ENCODE measurements around the gene PEX5L. TPM values are rescaled to one million over a fixed set of nuclear protein-coding genes. Genes with fewer than 3 reads are reported as not detected.

PEX5L gene
- total and polyA plus RNA-seq, 10 of the 15 experiments (the other 5 are each of a cell fraction or from before 2014, with no cell fraction given): 0.11 to 17.0 (median 0.50) TPM

DNA sequence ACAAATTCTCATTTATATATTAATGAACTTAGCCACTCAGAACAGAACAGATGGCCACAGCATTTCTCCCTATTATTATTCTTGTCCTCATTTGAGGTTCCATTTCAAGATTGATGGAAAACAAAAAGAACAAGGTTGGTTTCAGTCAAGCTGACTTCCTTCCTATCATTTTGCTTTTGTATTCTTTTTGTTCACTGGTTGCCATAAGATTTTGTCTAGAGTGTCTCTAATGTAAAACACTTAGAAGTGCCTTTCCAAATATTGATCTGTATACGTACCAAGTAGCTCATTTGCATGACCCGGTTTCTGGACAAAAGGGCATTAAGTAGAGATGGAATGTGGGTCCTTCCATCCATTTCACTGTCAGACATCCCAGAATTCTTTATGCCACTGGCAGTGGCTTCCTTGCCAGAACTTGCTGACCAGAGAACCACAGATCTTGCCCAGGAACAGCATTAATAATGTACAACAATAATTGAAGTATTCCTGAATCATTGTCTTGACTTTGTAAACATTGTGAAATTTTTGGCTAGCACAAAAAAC lies 63.8 kb downstream of the PEX5L start (continued):
- TF ChIP-seq, protein P1, sequence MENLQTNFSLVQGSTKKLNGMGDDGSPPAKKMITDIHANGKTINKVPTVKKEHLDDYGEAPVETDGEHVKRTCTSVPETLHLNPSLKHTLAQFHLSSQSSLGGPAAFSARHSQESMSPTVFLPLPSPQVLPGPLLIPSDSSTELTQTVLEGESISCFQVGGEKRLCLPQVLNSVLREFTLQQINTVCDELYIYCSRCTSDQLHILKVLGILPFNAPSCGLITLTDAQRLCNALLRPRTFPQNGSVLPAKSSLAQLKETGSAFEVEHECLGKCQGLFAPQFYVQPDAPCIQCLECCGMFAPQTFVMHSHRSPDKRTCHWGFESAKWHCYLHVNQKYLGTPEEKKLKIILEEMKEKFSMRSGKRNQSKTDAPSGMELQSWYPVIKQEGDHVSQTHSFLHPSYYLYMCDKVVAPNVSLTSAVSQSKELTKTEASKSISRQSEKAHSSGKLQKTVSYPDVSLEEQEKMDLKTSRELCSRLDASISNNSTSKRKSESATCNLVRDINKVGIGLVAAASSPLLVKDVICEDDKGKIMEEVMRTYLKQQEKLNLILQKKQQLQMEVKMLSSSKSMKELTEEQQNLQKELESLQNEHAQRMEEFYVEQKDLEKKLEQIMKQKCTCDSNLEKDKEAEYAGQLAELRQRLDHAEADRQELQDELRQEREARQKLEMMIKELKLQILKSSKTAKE (IDR thresholded peaks at IDR 0.05; ENCODE audit: low read depth, poor library complexity, severe bottlenecking): no peak
- TF ChIP-seq MTA3 (IDR thresholded peaks at IDR 0.05; ENCODE audit: borderline replicate concordance, low read length): no peak
- no peak for TF ChIP-seq BCL11A (IDR thresholded peaks at IDR 0.05; ENCODE audit: low read depth, low read length)
- TF ChIP-seq HCFC1 (IDR thresholded peaks at IDR 0.05; ENCODE audit: low read length): no peak
- TF ChIP-seq ASH2L (IDR thresholded peaks at IDR 0.05; ENCODE audit: borderline replicate concordance, low read depth): no peak
- no peak for TF ChIP-seq NBN (IDR thresholded peaks at IDR 0.05)
- TF ChIP-seq, protein P2, sequence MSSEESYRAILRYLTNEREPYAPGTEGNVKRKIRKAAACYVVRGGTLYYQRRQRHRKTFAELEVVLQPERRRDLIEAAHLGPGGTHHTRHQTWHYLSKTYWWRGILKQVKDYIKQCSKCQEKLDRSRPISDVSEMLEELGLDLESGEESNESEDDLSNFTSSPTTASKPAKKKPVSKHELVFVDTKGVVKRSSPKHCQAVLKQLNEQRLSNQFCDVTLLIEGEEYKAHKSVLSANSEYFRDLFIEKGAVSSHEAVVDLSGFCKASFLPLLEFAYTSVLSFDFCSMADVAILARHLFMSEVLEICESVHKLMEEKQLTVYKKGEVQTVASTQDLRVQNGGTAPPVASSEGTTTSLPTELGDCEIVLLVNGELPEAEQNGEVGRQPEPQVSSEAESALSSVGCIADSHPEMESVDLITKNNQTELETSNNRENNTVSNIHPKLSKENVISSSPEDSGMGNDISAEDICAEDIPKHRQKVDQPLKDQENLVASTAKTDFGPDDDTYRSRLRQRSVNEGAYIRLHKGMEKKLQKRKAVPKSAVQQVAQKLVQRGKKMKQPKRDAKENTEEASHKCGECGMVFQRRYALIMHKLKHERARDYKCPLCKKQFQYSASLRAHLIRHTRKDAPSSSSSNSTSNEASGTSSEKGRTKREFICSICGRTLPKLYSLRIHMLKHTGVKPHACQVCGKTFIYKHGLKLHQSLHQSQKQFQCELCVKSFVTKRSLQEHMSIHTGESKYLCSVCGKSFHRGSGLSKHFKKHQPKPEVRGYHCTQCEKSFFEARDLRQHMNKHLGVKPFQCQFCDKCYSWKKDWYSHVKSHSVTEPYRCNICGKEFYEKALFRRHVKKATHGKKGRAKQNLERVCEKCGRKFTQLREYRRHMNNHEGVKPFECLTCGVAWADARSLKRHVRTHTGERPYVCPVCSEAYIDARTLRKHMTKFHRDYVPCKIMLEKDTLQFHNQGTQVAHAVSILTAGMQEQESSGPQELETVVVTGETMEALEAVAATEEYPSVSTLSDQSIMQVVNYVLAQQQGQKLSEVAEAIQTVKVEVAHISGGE (CRISPR knock-in tag; IDR thresholded peaks at IDR 0.05): no peak
- TF ChIP-seq, protein P3, sequence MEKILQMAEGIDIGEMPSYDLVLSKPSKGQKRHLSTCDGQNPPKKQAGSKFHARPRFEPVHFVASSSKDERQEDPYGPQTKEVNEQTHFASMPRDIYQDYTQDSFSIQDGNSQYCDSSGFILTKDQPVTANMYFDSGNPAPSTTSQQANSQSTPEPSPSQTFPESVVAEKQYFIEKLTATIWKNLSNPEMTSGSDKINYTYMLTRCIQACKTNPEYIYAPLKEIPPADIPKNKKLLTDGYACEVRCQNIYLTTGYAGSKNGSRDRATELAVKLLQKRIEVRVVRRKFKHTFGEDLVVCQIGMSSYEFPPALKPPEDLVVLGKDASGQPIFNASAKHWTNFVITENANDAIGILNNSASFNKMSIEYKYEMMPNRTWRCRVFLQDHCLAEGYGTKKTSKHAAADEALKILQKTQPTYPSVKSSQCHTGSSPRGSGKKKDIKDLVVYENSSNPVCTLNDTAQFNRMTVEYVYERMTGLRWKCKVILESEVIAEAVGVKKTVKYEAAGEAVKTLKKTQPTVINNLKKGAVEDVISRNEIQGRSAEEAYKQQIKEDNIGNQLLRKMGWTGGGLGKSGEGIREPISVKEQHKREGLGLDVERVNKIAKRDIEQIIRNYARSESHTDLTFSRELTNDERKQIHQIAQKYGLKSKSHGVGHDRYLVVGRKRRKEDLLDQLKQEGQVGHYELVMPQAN (conservative IDR thresholded peaks at IDR 0.05): no peak
